Osteocyte (in vitro differentiated cells): ENCODE results near the gene ACSS3. TPM values are rescaled to one million over a fixed set of nuclear protein-coding genes. Genes with fewer than 3 reads are reported as not detected.

Experiments
- DNase-seq: peaks from one replicate; pipeline ENCODE4 v3.0.0; 2021; ENCODE audit warnings: mixed read lengths; ENCODE audit not compliant: unreplicated experiment; ENCODE audit errors: extremely low spot score
- H3K27ac Mint-ChIP-seq: one replicate; pipeline ENCODE4 v1.8.0; 2021; ENCODE audit warnings: mild to moderate bottlenecking, mixed read lengths; ENCODE audit not compliant: unreplicated experiment
- H3K27me3 Mint-ChIP-seq: one replicate; pipeline ENCODE4 v1.8.0; 2021; ENCODE audit warnings: mixed read lengths; ENCODE audit not compliant: unreplicated experiment
- H3K36me3 Mint-ChIP-seq: one replicate; pipeline ENCODE4 v1.8.0; 2021; ENCODE audit warnings: mixed read lengths; ENCODE audit not compliant: unreplicated experiment
- H3K4me1 Mint-ChIP-seq: one replicate; pipeline ENCODE4 v1.8.0; 2021; ENCODE audit warnings: mixed read lengths; ENCODE audit not compliant: unreplicated experiment
- H3K4me3 Mint-ChIP-seq: one replicate; pipeline ENCODE4 v1.8.0; 2021; ENCODE audit warnings: mild to moderate bottlenecking, moderate library complexity, mixed read lengths; ENCODE audit not compliant: unreplicated experiment
- H3K9me3 Mint-ChIP-seq: one replicate; pipeline ENCODE4 v1.8.0; 2021; ENCODE audit warnings: mixed read lengths; ENCODE audit not compliant: unreplicated experiment
- total RNA-seq: library from RNA; stranded (reverse); gene quantifications from 2 replicates; pipeline ENCODE4 v1.2.1, GENCODE V29; 2021
- TF ChIP-seq, protein P1 (sequence below): fragments of 200-600 bp; sonication (generic); IDR thresholded peaks from 2 replicates; pipeline ENCODE4 v1.5.0; 2021; ENCODE audit warnings: antibody characterized with exemption, mild to moderate bottlenecking, moderate library complexity

The ACSS3 gene
- total RNA-seq, 1 donor from 2014 or later: 5.6 TPM

GRCh38 chr12:81137801-81138200 is 59.9 kb downstream of the ACSS3 start:
- no peaks in the 10 kb centered on the region for H3K36me3 Mint-ChIP-seq
- H3K27me3 Mint-ChIP-seq: no peaks in the 10 kb centered on the region
- no peak overlapping the region for H3K27ac Mint-ChIP-seq
- H3K4me3 Mint-ChIP-seq: no peak overlapping the region
- H3K9me3 Mint-ChIP-seq: no peaks in the 10 kb centered on the region
- H3K4me1 Mint-ChIP-seq: no peaks in the 10 kb centered on the region
- no peak for DNase-seq
- TF ChIP-seq, protein P1, sequence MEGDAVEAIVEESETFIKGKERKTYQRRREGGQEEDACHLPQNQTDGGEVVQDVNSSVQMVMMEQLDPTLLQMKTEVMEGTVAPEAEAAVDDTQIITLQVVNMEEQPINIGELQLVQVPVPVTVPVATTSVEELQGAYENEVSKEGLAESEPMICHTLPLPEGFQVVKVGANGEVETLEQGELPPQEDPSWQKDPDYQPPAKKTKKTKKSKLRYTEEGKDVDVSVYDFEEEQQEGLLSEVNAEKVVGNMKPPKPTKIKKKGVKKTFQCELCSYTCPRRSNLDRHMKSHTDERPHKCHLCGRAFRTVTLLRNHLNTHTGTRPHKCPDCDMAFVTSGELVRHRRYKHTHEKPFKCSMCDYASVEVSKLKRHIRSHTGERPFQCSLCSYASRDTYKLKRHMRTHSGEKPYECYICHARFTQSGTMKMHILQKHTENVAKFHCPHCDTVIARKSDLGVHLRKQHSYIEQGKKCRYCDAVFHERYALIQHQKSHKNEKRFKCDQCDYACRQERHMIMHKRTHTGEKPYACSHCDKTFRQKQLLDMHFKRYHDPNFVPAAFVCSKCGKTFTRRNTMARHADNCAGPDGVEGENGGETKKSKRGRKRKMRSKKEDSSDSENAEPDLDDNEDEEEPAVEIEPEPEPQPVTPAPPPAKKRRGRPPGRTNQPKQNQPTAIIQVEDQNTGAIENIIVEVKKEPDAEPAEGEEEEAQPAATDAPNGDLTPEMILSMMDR: no peak

DNA sequence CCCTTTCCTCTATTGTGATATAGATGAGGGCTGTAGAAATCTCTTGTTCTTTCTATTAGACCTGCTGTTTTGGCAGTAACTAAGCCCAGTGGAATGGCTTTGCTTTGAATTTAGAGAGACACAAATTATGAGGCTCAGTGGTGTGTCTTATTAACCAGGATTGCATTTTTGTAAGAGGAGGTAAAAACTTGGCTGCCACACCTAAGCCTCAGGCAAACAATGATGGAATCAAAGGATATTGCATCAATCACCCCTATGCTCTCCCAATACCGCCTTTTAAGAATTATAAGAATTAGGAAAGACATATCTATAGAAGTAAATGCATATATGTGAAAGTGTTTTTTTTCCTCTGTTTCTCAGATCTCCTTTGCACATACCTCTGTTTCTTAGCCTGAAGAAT is 63.3 kb downstream of the ACSS3 start:
- no peaks in the 10 kb centered on the region for H3K9me3 Mint-ChIP-seq
- H3K36me3 Mint-ChIP-seq: no peaks in the 10 kb centered on the region
- H3K27me3 Mint-ChIP-seq: no peaks in the 10 kb centered on the region

GRCh38 chr12:81143057-81143456 is 65.2 kb downstream of the ACSS3 start:
- TF ChIP-seq, protein P1: no peak
- no peak for DNase-seq

More for the DNA sequence above, 63.3 kb downstream of the ACSS3 start:
- no peak for DNase-seq
- no peak overlapping the region for H3K4me3 Mint-ChIP-seq
- TF ChIP-seq, protein P1: no peak
- no peaks in the 10 kb centered on the region for H3K4me1 Mint-ChIP-seq
- H3K27ac Mint-ChIP-seq: no peak overlapping the region

DNA sequence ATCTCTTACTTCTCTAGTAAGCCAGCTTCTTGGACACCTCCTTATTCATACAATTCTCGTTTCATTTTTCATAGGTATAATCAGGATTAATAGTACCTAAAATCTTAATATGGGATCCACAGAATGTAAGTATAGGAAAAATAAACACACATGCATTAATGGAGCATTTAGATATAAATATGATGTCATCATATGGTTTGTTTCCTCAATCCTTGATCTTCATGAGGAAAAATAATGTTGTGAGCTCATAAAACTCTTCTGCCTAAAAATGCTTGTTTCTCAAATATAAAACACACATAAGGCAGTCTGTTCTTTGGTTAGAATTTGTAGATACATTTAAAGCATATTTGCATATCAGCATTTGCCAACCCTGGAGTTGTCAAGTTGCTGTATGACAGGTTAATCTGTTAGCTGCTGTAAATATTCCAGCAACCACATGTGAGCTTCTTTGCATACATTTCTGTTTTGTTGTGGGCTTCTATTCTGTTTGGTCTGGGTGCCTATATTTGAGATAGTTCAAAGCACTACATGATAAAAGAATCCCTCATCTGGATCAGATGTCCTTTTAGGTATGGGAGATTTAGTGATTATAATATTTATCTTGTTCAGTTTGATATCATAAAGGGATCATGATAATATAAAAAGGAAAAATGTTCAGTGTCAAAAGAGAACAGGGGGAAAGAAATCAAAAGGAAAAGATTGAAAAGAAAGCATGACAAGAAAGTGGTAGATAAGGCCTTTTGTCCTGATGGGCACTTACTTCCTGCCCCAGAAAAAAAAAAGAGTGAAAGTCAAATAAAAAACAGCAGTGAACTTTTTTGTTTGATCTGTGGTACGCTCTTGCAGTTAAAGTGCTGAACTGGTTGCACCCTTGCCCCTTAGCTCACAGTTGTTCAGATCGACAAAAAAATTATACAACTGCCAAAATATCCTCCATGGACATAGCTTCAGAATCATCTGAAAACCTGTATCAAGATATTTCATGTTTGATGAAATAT is 68.6 kb downstream of the ACSS3 start:
- Mint-ChIP-seq H3K27me3 (no peaks in the 10 kb centered on the region), H3K9me3 (no peaks in the 10 kb centered on the region), H3K4me1 (no peaks in the 10 kb centered on the region), H3K4me3 (no peak overlapping the region), H3K27ac (no peak overlapping the region), H3K36me3 (peaks cover 2% of the 10 kb centered on the region)
- TF ChIP-seq, protein P1: no peak
- no peak for DNase-seq

More at GRCh38 chr12:81143057-81143456, 65.2 kb downstream of the ACSS3 start:
- Mint-ChIP-seq H3K27me3 (no peaks in the 10 kb centered on the region), H3K4me1 (no peaks in the 10 kb centered on the region), H3K27ac (no peak overlapping the region), H3K9me3 (no peaks in the 10 kb centered on the region), H3K36me3 (no peaks in the 10 kb centered on the region), H3K4me3 (no peak overlapping the region)

GRCh38 chr12:81147292-81147919 is 69.5 kb downstream of the ACSS3 start:
- TF ChIP-seq, protein P1: no peak
- Mint-ChIP-seq H3K9me3 (no peaks in the 10 kb centered on the region), H3K4me3 (no peak overlapping the region), H3K27ac (no peak overlapping the region), H3K4me1 (no peaks in the 10 kb centered on the region), H3K36me3 (peaks cover 2% of the 10 kb centered on the region), H3K27me3 (no peaks in the 10 kb centered on the region)
- no peak for DNase-seq
